NCI-H1694 (cell line): ENCODE results near the gene AASDHPPT.

Source experiments
- DNase-seq: peaks from one replicate; lab custom pipeline; 2025; lab: John Stamatoyannopoulos, UW

Gene AASDHPPT

DNA sequence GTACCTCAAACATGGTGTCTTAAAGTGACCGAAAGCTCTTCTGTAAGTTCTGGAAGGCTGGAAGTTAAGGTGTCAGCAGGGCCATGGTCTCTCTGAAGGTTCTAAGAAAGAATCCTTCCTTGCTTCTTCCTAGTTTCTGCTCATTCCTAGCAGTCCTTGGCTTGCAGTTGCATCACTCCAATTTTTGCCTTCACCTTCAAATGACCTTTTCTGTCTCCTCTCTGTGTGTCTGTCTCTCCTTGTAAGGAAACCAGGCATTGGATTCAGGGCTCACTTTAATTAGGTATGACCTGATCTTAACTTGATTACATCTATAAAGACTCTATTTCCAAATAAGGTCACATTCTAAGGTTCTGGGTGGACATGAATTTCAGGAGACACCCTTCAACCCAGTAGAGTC lies 8.7 kb downstream of the AASDHPPT start:
- DNase-seq, result no peak

DNA sequence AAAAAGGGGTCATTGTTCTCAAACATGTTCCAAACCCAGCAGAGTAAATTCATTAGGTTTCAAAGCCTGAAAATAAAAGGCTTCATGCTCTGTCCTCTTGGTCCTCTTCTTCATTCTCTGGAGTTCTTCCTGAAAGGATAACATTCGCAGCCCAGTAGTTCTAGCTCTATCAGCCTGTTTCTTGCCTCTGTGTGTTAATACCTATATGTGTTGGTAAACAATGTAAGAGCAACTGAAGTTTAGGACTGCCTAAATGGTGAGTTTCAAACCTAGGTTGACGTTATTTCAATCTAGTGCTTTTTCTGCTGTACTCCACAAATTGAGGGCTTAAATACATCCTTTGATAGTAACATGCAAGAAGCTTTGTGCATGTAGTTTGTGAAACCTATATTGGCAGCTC lies 9.4 kb downstream of the AASDHPPT start:
- no peak for DNase-seq

GRCh38 chr11:106087815-106088435 lies 10.5 kb downstream of the AASDHPPT start:
- DNase-seq, result peak; percentile 0

DNA sequence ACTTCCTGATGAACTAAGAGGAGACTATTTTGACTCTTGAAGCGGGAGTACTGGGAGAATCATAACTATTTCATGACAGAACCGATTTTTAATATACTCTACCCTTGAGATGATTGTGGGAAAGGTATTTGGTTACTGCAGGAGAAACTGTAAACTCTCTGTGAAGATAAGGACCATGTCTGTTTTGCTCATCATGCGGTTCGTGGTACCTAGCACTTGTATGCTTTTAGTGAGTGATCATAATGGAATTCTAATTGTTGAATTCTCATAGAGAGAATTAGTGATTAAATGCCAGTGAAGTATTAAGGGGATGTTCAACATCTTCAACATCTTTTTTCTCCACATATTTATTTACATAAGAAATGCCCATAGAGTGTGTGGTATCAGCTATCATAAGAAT lies 11.4 kb downstream of the AASDHPPT start:
- no peak for DNase-seq

- no peak for DNase-seq
Observed at GRCh38 chr11:106091480-106092123, 14.1 kb downstream of the AASDHPPT start.

DNA sequence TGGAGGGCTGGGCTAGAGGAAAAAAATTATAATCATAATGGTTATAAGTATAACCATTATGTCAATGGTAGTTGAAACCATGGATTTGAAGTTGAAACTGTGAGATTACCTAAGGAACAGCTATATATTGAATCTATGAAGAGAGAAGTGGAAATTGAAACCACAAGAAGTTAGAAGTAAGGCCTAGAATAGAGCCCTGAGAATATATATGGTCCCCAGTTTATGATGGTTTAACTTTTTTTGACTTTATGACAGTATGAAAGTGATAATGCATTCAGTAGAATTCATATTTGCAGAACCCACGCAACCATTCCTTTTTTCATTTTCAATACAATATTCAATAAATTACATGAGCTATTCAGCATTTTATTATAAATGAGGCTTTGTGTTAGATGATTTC lies 15.0 kb downstream of the AASDHPPT start:
- DNase-seq, result no peak

GRCh38 chr11:106098893-106099553 lies 21.6 kb downstream of the AASDHPPT start:
- DNase-seq, result no peak

DNA sequence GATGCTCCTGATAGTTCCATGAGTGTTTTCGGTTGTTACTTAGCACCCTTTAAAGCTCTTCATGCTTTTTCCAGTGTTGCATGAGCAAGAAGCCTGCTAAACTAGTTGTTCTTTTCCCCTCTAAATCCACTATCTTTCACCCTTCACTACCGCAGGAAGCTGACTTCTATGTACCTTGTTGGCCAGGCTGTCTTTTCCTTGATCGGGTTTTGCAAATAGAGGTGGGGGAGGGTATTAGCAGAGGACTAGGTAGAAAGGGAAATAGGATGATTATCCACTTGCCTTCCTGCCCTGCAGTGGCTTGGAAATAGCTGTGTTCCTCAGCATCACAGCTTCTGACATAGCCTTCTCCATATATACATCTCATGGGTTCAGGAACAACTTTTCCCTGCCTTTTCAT lies 23.9 kb downstream of the AASDHPPT start:
- DNase-seq, result no peak

- no peak for DNase-seq
Observed at GRCh38 chr11:106101819-106102218, 24.4 kb downstream of the AASDHPPT start.

DNA sequence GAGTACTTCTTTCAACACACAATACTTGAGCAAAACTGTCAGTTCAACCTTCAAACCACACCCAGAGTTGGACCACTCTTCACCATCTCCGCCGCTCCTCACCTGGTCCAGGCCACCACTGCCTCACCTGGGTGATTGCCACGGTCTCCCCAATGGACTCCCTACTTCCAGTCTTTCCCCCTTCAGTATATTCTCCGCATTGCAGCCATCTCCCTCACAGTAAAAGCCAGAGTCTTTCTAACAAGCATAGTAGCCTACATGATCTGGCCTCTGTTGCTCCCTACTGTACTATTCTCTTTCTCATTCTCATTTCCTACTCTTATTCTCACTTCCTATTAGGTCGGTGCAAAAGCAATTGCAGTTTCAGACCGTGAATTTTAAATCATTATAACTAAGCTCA lies 28.5 kb downstream of the AASDHPPT start:
- no peak for DNase-seq

DNA sequence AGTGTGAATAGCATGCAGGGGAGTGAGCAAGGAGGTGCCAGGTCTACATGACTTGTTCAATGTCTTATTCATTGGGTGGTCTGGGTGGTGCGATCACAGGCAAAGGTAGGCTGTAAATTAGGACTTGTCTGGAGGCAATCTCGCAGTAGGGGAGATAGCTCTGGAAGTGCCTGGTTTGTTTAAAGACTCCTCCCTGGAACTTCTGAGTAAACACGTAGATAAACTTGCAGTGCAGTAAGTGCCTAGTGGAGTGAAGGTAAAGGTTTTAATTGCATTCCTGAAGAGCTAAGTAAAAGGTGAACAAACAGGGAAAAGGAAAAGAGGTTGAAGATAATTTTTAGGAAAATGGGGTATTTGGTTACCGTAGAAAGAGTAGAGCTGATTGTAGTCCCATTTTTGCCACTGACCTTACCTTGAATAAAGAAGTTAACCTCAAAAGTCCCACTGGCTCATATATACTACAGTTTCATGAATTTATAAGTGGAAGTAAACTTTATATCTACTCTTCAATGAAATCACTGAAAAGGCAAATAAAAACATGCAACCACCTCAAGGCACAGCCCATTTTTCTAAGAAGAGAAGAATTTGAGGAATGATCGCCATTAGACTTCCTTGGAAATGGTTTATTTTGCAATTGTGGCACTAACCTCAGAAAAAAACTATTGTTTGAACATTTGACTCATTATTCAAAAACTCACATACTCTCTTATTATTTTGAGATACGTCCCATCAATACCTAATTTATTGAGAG lies 44.3 kb downstream of the AASDHPPT start:
- DNase-seq, result no peak

GRCh38 chr11:106127604-106128003 lies 50.1 kb downstream of the AASDHPPT start:
- no peak for DNase-seq

DNA sequence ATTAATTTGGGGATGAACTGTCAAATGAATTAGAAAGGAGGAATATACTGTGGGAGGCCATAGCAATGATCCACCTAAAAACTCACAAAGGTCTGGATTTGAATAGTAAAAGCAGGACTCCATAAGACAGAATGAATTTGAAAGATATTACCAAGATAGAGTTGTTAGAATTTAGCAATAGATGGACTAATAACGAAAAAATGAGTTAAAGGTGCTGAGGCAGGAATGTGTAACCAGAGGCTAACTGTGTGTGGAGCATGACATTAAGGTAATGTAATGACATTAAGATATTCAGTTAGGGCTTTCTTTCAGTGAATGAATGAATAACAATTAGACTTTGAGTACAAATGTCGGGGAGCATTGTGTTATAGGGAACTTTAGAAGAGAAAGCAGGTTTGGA lies 51.3 kb downstream of the AASDHPPT start:
- DNase-seq, result no peak

- no peak for DNase-seq
Observed at GRCh38 chr11:106131998-106132397, 54.5 kb downstream of the AASDHPPT start.

DNA sequence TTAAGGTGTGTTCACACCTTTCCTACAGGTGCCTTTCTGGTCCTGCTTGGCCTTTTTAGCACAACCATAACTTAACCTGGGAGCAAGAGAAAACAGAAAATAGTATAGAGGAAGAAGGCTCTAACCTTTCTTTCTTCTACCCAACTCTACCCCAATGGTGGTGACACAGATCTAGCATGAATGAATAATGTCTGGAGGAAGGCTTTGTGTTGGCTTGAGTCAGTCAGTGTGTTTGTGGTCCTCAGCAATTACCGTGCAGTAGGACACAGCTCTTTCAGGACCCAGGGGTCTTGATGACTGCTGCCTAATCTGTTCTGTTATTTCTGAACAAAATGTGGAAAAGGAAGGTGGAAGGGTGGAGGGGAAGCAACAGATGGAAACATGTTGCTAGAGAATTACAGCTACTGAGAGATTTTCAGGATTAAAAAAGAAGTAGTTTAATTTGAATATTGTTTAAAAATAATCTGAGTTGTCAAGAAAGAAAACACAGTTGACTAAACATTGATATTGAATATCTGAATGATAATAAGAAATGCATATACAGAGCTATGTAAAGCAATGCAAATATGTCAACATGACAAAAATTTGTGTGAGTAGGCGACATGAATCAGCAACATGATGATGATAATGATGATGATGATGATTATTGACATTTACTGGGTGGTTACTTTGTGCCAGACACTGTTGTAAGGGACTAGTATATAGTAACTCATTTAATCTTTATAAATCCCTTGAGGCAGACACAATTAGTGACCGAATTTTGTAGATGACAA lies 55.3 kb downstream of the AASDHPPT start:
- no peak for DNase-seq

DNA sequence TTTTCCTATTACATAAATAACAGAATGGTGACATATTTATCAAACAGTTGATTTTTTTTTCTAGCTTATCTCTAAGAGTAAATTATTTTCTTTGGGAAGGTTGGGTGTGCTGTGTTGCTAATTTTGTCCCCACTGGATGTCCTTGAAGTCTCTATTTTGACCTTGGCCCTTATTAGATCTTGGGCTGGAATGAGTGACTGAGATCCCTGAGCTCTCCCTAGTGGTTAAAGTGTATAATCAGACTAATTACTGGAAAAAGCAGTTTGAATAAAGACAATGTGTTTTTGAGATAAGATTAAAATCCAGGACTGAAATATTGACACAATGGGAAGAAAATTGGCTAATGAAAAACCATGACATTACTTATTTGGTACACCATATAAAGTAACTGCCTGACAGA lies 56.1 kb downstream of the AASDHPPT start:
- no peak for DNase-seq

DNA sequence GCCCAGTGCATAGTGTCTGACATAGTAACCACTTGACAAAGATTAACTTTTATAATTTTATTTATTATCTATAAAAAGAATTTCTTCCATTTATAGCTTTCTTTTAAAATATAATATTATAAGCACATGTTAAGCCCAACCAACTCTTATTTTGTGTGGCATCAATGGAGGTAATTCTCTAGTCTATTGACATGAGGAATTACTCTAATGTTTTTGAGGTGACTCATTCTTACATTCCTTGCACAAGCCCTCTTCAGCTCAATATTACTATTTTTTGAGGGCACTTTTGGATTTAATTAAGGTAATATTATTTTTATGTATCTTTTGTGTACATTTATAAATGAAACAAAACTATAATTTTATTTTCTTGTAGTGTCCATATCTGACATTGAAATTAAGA lies 59.6 kb downstream of the AASDHPPT start:
- no peak for DNase-seq

- no peak for DNase-seq
Observed at GRCh38 chr11:106137758-106138157, 60.3 kb downstream of the AASDHPPT start.
